CD1c-positive myeloid dendritic cell (primary cell): ENCODE data around the gene ITK.

Source experiments
- DNase-seq: peaks from one replicate; pipeline ENCODE4 v3.0.0-alpha.2; 2016; ENCODE audit errors: extremely low spot score

ITK gene

GRCh38 chr5:157180374-157181264, at the start of gene ITK:
ITK (plus strand) TSS chr5:157180840; CDS start chr5:157180978, 138 bp downstream.
- peak; percentile 32 for DNase-seq

GRCh38 chr5:157130925-157131324, 49.7 kb upstream of the ITK start:
- DNase-seq, result peak; percentile 30

- no peak for DNase-seq
Measured at GRCh38 chr5:157132281-157132612, 48.4 kb upstream of the ITK start.

- DNase-seq, result no peak
Measured at GRCh38 chr5:157137691-157138090, 42.9 kb upstream of the ITK start.

- peak; percentile 99 for DNase-seq
Measured at GRCh38 chr5:157142317-157143126, 38.1 kb upstream of the ITK start, which contains the start of gene MED7. MED7 (minus strand) TSS chr5:157142865; CDS start chr5:157139431, 3,434 bp downstream.

- DNase-seq, result peak; percentile 43
Measured at GRCh38 chr5:157143127-157143971, 37.3 kb upstream of the ITK start.

- DNase-seq, result peak; percentile 85
Measured at GRCh38 chr5:157148734-157149615, 31.7 kb upstream of the ITK start.

- DNase-seq, result no peak
Measured at GRCh38 chr5:157150995-157151394, 29.6 kb upstream of the ITK start.

- no peak for DNase-seq
Measured at GRCh38 chr5:157155297-157155696, 25.3 kb upstream of the ITK start.

- DNase-seq, result no peak
Measured at GRCh38 chr5:157157293-157157891, 23.2 kb upstream of the ITK start.

GRCh38 chr5:157159209-157159751, 21.4 kb upstream of the ITK start:
- peak; percentile 18 for DNase-seq

- DNase-seq, result no peak
Measured at GRCh38 chr5:157160001-157160400, 20.6 kb upstream of the ITK start.

- no peak for DNase-seq
Measured at GRCh38 chr5:157161996-157162395, 18.6 kb upstream of the ITK start.

GRCh38 chr5:157162919-157163510, 17.6 kb upstream of the ITK start:
- no peak for DNase-seq

GRCh38 chr5:157164521-157164920, 16.1 kb upstream of the ITK start:
- DNase-seq, result no peak

GRCh38 chr5:157165261-157165660, 15.4 kb upstream of the ITK start:
- no peak for DNase-seq

- no peak for DNase-seq
Measured at GRCh38 chr5:157165668-157166067, 15.0 kb upstream of the ITK start.

GRCh38 chr5:157166214-157167213, 14.1 kb upstream of the ITK start, which contains the start of gene GARIN3:
GARIN3 (minus strand) TSS chr5:157166264; CDS start chr5:157166168, 96 bp downstream.
- DNase-seq, result no peak
